GM19240 (cell line): ENCODE data around the gene HAPLN2.
A peak's percentile ranks its signal among the peaks of the same experiment; 100 is the strongest.

Experiments used
- DNase-seq: peaks from one replicate; pipeline ENCODE4 v3.0.0; 2011; ENCODE audit warnings: low spot score; ENCODE audit not compliant: insufficient read length

Gene HAPLN2

GRCh38 chr1:156644146-156644545 lies 24.9 kb downstream of the HAPLN2 start:
- no peak for DNase-seq

- no peak for DNase-seq
Measured at GRCh38 chr1:156644640-156645039, 25.4 kb downstream of the HAPLN2 start.

- DNase-seq = no peak
Measured at GRCh38 chr1:156645056-156645455, 25.8 kb downstream of the HAPLN2 start.

- DNase-seq = no peak
Measured at GRCh38 chr1:156645666-156646065, 26.5 kb downstream of the HAPLN2 start.

GRCh38 chr1:156646738-156647211 lies 27.6 kb downstream of the HAPLN2 start:
- DNase-seq = no peak

- DNase-seq = no peak
Measured at GRCh38 chr1:156647351-156647750, 28.1 kb downstream of the HAPLN2 start.

- no peak for DNase-seq
Measured at GRCh38 chr1:156648496-156648895, 29.3 kb downstream of the HAPLN2 start.

GRCh38 chr1:156648951-156649350 lies 29.7 kb downstream of the HAPLN2 start:
- no peak for DNase-seq

- DNase-seq = no peak
Measured at GRCh38 chr1:156652131-156652991, 33.1 kb downstream of the HAPLN2 start.

GRCh38 chr1:156652992-156653355 lies 33.8 kb downstream of the HAPLN2 start:
- no peak for DNase-seq

- no peak for DNase-seq
Measured at GRCh38 chr1:156654700-156655099, 35.5 kb downstream of the HAPLN2 start.

- no peak for DNase-seq
Measured at GRCh38 chr1:156655151-156655903, 36.1 kb downstream of the HAPLN2 start.

- no peak for DNase-seq
Measured at GRCh38 chr1:156655904-156656516, 36.8 kb downstream of the HAPLN2 start.

GRCh38 chr1:156656806-156657740 lies 37.9 kb downstream of the HAPLN2 start:
- peak; percentile 67 for DNase-seq

- no peak for DNase-seq
Measured at GRCh38 chr1:156657741-156658319, 38.6 kb downstream of the HAPLN2 start.

GRCh38 chr1:156658496-156658895 lies 39.3 kb downstream of the HAPLN2 start:
- no peak for DNase-seq

GRCh38 chr1:156658945-156659574 lies 39.8 kb downstream of the HAPLN2 start:
- DNase-seq = no peak

- DNase-seq = no peak
Measured at GRCh38 chr1:156659661-156659987, 40.4 kb downstream of the HAPLN2 start.

GRCh38 chr1:156659988-156660751 lies 41.0 kb downstream of the HAPLN2 start:
- peak; percentile 95 for DNase-seq

- no peak for DNase-seq
Measured at GRCh38 chr1:156660752-156661112, 41.5 kb downstream of the HAPLN2 start.
